NCI-H345 (cell line): ENCODE data around the gene CCNDBP1.
"Not testable (repeated sequence)": the region's sequence is repeated elsewhere in the genome, so short reads cannot be mapped to it uniquely, and the experiment has no call there.

Experiments used
- DNase-seq: peaks from one replicate; lab custom pipeline; 2025; lab: John Stamatoyannopoulos, UW

Gene CCNDBP1

DNA sequence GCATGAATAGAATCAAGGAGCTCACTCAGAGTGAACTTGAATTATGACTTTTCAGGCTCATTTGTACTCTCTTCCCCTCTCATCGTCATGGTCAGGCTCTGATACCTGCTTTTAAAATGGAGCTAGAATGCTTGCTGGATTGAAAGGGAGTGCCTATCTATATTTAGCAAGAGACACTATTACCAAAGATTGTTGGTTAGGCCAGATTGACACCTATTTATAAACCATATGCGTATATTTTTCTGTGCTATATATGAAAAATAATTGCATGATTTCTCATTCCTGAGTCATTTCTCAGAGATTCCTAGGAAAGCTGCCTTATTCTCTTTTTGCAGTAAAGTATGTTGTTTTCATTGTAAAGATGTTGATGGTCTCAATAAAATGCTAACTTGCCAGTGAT is 9.6 kb downstream of the CCNDBP1 start:
- DNase-seq, result no peak

DNA sequence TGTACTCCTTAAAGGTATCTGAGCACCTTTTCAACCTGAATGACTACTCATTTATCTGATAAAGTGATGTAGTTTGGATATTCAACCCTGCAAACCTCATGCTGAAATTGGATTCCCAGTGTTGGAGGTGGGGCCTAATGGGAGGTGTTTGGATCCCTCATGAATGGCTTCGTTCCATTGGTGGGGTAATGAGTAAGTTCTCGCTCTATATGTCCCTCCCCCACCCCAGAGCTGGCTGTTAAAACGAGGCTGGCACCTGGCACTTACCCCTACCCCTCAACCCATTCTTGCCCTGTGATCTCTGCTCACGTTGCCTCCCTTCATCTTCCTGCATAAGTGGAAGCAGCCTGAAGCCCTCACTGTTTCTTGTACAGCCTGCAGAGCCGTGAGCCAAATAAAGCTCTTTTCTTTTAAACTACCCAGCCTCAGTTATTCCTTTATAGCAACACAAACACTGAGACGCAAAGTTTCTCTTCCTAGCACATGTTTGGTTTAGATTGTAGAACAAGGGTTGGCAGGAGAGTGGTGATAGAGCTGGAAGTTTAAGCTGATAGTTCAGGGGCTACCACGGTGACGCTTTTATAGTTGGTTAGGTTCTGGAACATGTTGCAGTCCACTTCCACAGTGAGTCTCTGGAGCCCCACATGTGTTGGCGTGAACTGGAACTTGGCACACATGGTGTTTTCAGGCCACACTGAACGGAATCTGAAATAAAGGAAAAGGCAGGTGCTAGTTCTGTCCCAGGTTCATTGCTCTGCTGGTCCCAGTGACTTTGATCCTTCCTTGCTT is 11.8 kb downstream of the CCNDBP1 start:
- no peak for DNase-seq

DNA sequence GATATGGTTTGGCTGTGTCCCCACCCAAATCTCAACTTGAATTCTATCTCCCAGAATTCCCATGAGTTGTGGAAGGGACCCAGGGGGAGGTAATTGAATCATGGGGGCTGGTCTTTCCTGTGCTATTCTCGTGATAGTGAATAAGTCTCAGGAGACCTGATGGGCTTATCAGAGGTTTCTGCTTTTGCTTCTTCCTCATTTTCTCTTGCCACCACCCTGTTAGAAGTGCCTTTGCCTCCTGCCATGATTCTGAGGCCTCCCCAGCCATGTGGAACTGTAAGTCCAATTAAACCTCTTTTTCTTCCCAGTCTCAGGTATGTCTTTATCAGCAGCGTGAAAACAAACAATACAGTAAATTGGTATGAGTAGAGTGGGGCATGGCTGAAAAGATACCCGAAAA is 12.6 kb downstream of the CCNDBP1 start:
- DNase-seq, result not testable (repeated sequence)

DNA sequence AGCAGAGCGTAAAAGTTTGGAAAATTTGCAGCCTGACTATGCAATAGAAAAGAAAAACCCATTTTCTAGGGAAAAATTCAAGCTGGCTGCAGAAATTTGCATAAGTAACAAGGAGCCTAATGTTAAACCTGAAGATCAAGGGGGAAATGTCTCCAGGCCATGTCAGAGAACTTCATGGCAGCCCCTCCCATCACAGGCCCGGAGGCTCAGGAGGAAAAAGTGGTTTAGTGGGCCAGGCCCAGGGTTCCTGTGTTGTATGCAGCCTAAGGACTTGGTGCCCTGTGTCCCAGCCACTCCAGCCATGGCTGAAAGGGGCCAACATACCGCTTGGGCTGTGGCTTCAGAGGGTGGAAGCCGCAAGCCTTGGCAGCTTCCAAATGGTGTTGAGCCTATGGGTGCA is 13.4 kb downstream of the CCNDBP1 start:
- DNase-seq, result not testable (repeated sequence)

DNA sequence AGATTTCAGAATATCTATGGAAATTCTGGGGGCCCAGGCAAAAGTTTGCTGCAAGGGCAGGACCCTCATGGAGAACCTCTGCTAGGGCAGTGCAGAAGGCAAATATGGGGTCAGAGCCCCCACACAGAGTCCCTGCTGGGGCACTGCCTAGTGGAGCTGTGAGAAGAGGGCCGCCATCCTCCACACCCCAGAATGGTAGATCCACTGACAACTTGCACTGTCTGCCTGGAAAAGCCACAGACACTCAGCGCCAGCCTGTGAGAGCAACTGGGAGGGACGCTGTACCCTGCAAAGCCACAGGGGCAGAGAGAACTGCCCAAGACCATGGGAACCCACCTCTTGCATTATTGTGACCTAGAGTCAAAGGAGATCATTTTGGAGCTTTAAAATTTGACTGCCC is 13.8 kb downstream of the CCNDBP1 start:
- DNase-seq, result no peak

DNA sequence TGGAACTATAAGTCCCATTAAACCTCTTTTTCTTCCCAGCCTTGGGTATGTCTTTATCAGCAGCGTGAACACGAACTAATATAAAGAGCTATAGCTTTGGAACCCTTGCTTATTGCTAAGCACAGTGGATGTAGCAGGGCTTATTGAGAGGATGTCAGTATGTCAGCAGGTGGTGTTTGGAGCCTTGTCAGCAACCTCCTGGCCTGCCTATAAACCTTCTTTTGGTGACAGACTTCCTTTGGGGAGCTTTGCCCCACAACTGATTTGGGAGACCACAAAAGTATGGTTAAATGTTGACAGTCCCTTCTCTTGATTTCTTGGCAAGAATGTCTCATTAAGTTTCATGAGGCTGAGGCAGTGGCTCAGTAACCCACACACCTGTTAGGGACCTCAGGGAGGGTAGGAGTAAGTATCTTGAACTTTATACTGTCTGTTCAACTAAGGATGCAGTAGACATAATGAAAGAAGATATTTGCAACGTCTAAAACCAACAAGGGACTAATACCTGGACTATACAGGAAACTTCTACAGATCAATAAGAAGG is 14.8 kb downstream of the CCNDBP1 start:
- DNase-seq, result no peak

DNA sequence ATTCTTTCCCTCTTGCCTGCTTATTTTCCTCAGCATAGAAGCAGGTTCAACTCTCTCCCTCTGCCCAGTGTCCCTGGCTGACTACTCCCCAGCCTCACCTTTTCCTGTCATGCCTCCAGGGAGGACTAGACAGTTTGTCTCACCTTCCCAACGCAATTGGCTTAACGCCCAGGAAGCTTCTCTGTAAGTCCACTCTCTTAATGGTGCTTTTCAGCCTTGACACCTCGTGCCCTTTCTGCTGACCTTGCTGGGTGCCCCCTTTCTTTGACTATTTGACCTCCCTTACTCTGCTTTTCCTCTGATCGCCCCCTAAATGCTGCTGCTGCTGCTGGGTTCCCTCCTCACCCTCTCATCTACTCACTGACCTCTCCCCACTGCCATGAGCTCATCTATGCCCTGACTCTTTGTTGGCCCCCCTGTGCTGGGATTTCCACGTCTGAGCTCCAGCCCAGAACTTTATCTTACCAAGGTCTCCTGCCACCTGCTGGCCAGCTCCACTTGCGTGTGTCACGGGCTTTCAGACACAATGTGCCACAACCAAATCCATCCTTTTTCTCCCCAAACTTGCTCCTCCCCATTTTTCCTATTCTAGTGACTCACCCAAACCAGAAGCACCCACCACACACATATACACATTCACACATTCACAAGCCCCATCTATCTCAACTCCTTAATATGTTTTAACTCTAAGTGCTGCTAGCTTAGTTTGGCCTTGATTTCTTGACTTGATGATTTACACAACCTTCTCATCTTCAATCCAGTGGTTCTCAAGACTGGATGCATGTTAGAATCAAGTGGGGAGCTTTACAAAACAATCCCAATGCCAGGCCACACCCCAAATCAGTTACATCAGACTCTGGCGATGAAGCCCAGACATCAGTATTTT is 19.1 kb downstream of the CCNDBP1 start:
- DNase-seq, result peak; percentile 3

DNA sequence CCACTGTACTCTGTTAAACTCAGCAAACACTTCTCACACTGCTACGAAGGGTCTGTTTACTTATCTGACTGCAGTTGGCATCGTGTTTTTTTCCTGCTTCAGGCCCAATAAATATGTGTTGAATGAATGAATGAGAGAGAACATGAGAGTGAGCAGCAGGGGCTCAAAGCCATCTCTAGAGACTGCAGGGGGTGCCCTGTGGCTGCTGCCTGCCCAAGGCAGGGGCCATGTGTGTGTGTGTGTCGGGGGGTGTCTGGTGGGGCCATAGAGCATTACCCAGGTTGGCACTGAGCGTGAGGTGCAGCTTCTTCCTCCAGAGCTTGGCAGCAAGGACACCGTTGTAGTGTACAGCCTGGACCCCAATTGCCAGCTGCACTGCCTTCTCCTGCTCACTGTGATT is 20.9 kb downstream of the CCNDBP1 start:
- DNase-seq, result no peak

DNA sequence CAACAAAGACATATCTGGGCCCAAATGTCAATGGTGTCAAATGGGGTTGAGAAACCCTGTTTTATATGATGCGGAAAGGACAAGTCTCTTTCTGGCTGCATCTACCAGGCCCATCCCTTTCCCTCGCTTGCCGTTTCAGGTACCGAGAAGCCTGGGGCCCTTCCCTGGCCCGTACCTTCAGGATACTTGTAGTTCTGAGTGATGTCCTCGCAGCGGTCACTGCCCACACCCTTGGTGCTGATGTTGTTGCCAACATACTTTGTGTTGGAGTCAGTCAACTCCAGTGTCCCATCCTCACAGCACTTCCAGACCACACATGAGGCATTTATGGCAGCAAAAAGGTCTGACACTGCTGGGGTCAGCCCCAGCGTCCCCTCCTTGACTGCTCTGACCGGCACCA is 21.8 kb downstream of the CCNDBP1 start:
- no peak for DNase-seq

DNA sequence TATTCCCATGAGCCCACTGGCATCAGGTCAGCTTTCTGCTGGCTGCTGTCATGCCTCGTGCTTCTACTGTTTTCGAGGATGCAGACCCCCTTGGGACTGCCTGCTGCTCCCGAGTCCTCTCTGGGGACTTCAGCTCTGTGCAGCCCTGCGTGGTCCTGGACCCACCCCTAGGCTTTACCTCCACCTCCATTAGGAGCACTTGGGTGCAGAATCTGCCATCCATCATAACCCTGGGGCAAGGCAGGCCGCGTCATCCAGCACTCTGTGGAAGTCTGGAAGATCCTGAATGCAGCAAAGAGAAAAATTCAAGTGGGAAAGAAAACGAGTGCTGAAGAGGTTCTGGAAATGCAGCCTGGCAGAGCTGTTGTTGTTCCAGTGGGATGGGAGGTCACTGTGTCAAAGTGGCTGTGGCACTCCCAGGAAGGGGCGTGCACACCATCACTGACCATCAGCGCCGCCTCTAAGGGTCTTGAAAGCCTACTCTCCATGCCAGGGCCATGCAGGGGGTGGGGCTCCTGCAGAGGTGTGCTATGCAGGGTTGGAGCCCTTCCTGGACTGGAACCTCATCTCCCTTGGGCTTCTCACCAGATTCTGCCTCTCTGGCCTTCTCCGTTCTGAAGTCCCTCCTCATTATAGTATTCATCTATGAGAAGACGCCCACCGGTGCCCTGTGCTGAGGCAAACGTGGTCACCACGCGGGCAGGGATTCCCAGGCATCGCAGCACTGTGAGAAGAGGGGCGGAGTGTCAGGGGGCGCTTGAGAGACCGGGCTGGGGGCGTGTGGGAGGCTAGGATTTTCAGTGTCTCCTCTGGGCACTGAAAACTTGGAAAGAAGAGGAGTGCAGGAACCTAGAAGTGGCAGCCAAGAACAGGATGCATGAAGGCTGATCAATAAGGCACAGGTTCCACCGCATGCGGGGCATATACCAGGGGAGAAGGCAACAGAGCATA is 23.1 kb downstream of the CCNDBP1 start:
- DNase-seq, result no peak

DNA sequence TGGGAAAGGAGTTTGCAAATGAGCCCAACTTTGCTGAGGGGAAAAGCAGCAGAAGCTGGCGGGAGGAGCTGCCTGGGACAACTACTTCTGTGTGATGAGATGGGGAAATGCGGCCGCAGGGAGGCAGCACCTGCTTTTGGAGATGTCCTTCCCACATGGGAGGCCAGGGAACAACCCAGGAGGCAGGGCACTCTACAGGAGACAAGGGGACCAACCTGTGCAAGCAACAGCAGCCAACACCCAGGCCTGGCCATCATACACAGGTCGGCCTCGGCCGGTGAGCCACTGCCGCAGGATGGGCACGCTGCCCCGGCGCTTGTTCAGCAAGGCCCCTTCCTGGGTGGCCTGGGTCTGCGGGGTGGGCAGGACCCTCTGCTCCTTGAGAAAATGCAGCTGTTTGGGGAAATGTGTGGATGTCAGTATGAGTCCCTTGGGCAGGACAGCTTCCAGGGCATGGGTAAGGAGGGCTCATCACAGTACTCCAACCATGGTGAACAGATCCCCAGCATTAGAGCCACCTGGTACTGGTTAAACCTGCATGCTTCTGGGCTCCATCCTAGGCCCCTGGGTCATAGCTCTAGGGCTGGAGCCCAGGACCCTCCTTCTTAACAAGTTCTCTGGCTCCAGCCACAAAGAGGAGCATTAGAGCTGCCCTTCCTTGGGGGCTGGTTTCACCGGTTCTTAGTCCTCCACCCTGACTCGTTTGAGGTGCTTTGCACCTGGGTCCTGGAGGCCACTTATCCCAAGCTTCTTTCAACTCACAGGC is 24.0 kb downstream of the CCNDBP1 start:
- DNase-seq, result no peak

DNA sequence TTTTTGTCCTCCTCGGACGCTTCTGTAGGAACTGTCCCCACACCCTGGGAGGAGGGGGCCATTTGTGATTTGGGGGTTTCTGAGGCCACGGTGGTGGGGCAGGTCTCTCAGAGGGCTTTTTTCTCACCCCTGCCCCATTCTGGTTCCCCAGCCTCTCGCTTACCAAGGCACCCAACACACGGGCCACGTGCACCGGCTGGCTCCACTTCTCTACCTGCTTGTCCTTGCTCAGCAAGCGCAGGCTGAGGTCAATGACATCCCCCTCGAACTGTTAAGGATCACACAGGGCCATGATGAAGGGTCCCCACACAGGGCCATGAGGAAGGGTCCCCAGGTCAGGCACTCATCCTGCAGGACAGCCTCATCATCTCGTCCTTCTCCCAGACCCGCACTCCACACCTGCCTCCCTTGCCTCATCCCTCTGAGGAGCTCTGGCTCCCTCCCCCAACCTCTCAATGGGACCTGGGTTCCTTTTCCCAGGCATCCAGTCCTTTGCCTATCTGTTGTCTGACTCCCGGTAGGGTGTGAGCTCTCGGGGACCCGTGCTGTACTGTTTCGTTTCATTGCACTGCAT is 25.1 kb downstream of the CCNDBP1 start:
- DNase-seq, result no peak

DNA sequence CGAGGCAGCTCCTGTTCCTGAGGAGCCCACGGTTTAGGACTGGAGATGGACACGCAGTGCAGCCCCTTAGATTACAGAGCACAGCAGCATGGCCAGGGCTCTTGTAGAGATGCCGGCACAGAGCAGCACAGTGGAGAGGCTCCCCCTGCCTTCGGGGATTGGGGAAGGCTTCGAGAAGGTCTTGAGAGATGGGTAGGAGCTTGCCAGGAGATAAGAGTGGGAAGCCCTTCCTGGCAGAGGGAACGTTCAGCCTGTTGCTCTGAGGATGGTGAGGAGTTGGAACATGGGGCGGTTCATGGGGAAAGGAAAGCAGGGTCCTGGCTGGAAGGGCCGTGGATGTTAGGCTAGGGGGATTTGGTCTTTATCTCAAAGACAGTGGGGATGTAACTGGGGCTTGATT is 25.6 kb downstream of the CCNDBP1 start:
- no peak for DNase-seq

DNA sequence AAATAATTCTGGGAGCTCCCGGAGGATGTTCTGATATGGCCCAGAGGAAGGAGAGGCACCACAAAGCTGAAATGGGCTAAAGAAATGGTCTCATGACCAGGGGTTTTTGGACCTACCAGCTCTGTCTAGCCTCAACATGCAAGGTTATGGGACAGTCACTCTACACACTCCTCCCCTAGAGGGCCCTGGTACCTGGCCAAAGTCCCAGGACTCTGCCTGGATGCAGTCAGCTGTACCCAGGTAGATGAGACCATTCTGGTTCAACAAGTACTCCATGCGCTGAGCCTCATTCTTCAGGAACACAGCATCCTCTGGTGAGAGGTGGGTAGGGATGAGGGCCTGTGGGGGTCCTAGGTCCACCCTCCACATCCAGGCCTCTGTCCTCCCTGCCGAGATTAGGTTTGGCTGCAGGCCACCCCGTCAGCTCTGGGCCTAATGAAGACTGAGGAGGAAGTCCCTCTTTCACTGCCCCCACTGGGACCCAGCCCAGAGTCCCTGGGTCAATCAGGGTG is 26.1 kb downstream of the CCNDBP1 start:
- DNase-seq, result no peak

DNA sequence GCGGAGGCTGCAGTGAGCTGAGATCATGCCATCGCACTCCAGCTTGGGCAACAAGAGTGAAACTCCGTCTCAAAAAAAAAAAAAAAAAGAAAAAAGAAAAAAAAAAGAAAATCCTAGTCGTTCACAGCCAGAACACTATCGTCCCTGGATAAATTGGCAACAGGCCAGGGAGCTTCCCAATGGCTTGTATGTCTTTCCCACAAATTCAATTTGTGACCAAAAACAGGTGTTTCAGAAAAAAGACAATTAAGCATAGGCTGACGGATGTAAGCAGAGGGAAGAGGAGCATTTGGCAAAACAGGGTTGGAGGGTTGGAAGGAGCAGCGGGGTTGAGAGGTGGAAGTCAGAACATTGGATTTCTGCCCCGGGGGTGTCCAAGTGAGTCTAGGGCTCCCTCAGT is 27.1 kb downstream of the CCNDBP1 start:
- no peak for DNase-seq

DNA sequence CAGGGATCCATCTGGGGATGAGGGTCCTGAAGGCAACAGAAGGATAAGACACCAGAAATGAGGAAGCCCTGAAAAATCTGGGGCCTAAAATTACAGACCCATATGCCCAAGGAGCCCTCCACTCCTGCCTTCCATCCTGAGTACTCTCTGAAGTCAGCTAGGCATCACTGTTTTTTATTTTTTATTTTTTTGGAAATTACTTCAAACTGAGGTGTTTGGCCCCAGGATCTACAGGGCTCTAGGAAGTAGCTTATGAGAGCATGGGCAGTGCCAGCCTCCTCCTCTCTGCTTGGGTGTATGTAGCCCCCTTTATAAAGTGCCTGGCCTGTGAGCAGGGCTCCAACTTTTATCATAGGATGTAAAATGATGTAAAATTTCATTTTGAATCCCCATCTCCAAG is 27.7 kb downstream of the CCNDBP1 start:
- no peak for DNase-seq

DNA sequence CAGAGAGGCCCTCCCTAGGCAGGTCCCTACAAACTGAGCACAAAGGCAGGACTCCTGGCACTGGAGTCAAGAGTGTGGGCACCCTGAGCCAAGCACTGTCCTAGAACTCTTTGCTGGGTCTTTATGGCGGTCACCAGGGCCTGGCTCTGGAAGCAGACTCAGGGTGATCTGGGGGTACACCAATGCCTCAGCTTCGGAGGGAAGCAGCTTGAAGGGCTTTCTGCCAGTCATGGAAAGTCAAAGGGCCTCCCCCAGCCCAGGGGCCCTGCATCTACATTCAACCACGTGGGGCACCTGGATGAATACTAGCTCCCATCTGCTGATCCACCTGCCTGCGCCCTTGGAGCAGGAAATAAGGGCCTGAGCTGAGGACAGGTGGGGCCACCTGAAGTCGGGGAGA is 28.3 kb downstream of the CCNDBP1 start:
- DNase-seq, result no peak

DNA sequence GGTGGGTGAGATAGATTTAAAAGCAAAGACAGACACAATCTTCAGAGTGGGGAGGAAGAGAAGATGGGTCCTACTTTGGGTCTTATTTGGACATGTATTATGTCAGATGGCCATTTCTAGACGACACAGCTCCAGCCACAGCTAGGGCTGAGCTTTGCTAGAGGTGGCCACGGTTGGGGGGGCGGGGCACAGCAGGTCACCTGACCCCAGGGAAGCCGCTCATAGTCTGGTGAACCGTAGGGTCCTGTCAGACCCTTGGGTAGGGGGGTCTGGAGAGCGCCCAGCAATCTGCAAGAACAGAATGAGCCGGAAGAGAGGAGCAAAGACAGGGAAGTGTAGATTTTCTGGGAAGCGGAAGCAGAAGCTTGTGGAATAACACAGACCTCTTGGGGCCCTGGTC is 29.0 kb downstream of the CCNDBP1 start:
- DNase-seq, result no peak

DNA sequence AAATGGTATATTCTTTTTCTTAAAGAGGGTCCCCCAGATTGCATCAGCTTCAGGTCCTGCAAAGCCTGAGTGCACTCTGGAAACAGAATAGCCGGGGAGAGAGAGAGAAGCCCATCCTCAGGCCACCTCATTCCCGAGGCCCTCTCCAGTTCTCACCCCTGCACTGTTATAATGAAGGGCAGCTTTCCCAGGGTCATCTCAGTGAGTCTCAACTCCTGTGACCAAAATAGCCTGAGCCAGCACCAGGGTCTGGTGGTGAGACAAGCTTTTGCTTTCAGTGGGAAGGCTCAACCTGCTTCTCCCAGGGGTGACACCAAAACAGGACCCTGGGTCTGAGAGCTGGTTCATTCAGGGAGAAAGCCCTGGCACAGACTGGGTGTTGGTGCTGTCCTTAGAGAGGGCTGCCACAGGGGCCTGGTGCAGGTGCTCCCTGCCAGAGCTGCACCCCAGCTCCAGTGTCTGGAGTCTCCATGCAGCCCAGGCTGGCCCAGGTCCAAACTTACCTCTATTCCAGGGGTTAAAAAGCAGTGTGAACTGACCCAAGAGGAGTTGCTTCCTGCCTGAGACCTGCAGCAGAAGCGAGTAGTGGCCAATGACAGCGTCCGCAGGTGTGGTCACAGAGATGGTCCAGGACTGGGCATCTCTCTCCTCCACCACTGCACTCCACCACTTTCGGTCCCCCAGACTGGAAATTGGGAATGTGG is 29.5 kb downstream of the CCNDBP1 start:
- DNase-seq, result no peak

DNA sequence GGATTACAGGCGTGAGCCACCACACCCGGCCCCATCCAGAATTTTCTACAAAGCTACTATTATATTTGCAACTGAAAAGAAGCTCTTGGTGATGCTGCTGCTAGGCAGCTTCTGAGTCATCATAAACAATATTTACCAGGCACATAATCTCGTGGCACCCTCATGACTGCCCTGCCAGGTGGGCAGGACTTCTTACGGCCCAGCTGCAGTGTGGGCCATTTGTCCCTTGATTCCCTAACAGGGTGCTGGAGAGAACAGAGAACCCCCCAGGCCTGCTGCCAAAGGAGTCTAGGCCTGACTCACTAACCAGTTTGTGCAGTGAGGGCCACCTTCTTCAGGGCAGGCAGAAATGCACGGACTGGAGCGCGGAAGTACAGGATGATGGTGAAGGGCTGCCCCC is 30.8 kb downstream of the CCNDBP1 start:
- DNase-seq, result no peak
